GM23338 (cell line): ENCODE results near the gene SGCD. TPM values are rescaled to one million over a fixed set of nuclear protein-coding genes. Genes with fewer than 3 reads are reported as not detected.
A peak's percentile ranks its signal among the peaks of the same experiment; 100 is the strongest.

Experiments used
- ATAC-seq: fragments of 200-7000 bp; cut with Tn5 transposase; 3 replicates; pipeline ENCODE4 v1.9.1; 2020
- DNase-seq: peaks from one replicate; pipeline ENCODE4 v3.0.0-alpha.2; 2015; ENCODE audit warnings: low spot score
- H2AFZ ChIP-seq: fragments of 200-600 bp; sonication (generic); 2 replicates; pipeline ENCODE4 v1.8.0; 2016; ENCODE audit warnings: antibody characterized with exemption, mild to moderate bottlenecking, moderate library complexity
- H3F3A ChIP-seq: fragments of 200-600 bp; sonication (generic); replicated peaks from 2 replicates; pipeline ENCODE4 v1.8.0; 2017; ENCODE audit warnings: antibody characterized with exemption, mixed run types, low read depth
- H3K27ac ChIP-seq: fragments of 200-600 bp; sonication (generic); 2 replicates; pipeline ENCODE4 v1.6.1; 2016; ENCODE audit warnings: low read depth
- H3K27me3 ChIP-seq: fragments of 200-600 bp; sonication (generic); 2 replicates; pipeline ENCODE4 v1.8.0; 2016; ENCODE audit warnings: mild to moderate bottlenecking, mixed run types, moderate library complexity; ENCODE audit not compliant: insufficient read depth
- H3K36me3 ChIP-seq: fragments of 200-600 bp; sonication (generic); 2 replicates; pipeline ENCODE4 v1.8.0; 2016; ENCODE audit warnings: mild to moderate bottlenecking; ENCODE audit not compliant: insufficient read depth
- H3K4me1 ChIP-seq: fragments of 200-600 bp; sonication (generic); 2 replicates; pipeline ENCODE4 v1.8.0; 2016; ENCODE audit warnings: mild to moderate bottlenecking, moderate library complexity; ENCODE audit not compliant: insufficient read depth
- H3K4me2 ChIP-seq: fragments of 200-600 bp; sonication (generic); 2 replicates; pipeline ENCODE4 v1.7.1; 2017; ENCODE audit warnings: mixed run types
- H3K4me3 ChIP-seq: fragments of 200-600 bp; sonication (generic); 2 replicates; pipeline ENCODE4 v1.6.1; 2016; ENCODE audit warnings: mixed run types
- H3K79me2 ChIP-seq: fragments of 200-600 bp; sonication (generic); replicated peaks from 2 replicates; pipeline ENCODE4 v1.8.0; 2017; ENCODE audit warnings: mild to moderate bottlenecking; ENCODE audit not compliant: insufficient read depth
- H3K9me2 ChIP-seq: fragments of 200-600 bp; sonication (generic); 2 replicates; pipeline ENCODE4 v1.8.0; 2017; ENCODE audit not compliant: insufficient read depth
- H4K20me1 ChIP-seq: fragments of 200-600 bp; sonication (generic); replicated peaks from 2 replicates; pipeline ENCODE4 v1.8.0; 2017; ENCODE audit warnings: mild to moderate bottlenecking; ENCODE audit not compliant: insufficient read depth
- H3K27ac Mint-ChIP-seq: 2 replicates; pipeline ENCODE4 v1.8.0; 2020; ENCODE audit warnings: inconsistent platforms, mild to moderate bottlenecking, moderate library complexity, mixed read lengths
- H3K27me3 Mint-ChIP-seq: 3 replicates; pipeline ENCODE4 v1.8.0; 2022; ENCODE audit warnings: low read depth, mild to moderate bottlenecking, moderate library complexity, mixed read lengths, inconsistent platforms; ENCODE audit not compliant: insufficient read depth, poor library complexity
- H3K36me3 Mint-ChIP-seq: 3 replicates; pipeline ENCODE4 v1.8.0; 2021; ENCODE audit warnings: low read depth, mild to moderate bottlenecking, inconsistent platforms, moderate library complexity, mixed read lengths
- H3K4me1 Mint-ChIP-seq: 3 replicates; pipeline ENCODE4 v1.8.0; 2020; ENCODE audit warnings: mild to moderate bottlenecking, inconsistent platforms, mixed read lengths
- H3K4me3 Mint-ChIP-seq: 3 replicates; pipeline ENCODE4 v1.8.0; 2021; ENCODE audit warnings: moderate library complexity, mild to moderate bottlenecking, inconsistent platforms, mixed read lengths
- H3K9me3 Mint-ChIP-seq: 3 replicates; pipeline ENCODE4 v1.8.0; 2020; ENCODE audit warnings: moderate library complexity, mild to moderate bottlenecking, inconsistent platforms, mixed read lengths
- CREB1 ChIP-seq: fragments of 250-450 bp; sonication (Bioruptor Pico); IDR thresholded peaks from 2 replicates; pipeline ENCODE4 v1.5.0; 2020; ENCODE audit warnings: low read depth, mild to moderate bottlenecking, moderate library complexity
- EZH2phosphoT487 ChIP-seq: fragments of 200-600 bp; sonication (generic); IDR thresholded peaks from one replicate; pipeline ENCODE4 v1.8.1; 2018; ENCODE audit warnings: antibody characterized with exemption; ENCODE audit not compliant: unreplicated experiment
- NANOG ChIP-seq: IDR thresholded peaks from 2 replicates; pipeline ENCODE4 v1.6.1; 2016; ENCODE audit warnings: antibody characterized with exemption, borderline replicate concordance
- POLR2AphosphoS5 ChIP-seq: IDR thresholded peaks from 2 replicates; pipeline ENCODE4 v1.6.1; 2016; ENCODE audit warnings: antibody characterized with exemption, low read depth
- ZNF114 ChIP-seq: fragments of 250-450 bp; sonication (Bioruptor Pico); IDR thresholded peaks from 2 replicates; pipeline ENCODE4 v1.5.0; 2020; ENCODE audit warnings: mild to moderate bottlenecking, moderate library complexity
- ZNF331 ChIP-seq: fragments of 250-450 bp; sonication (Bioruptor Pico); IDR thresholded peaks from 2 replicates; pipeline ENCODE4 v1.5.0; 2020; ENCODE audit warnings: low read depth, mild to moderate bottlenecking, moderate library complexity
- polyA plus RNA-seq: library from polyadenylated mRNA; unstranded; fragments of >200 nt; fragmentation: Nextera tagmentation; extraction: Ambion mirVana; gene quantifications from 2 replicates; pipeline ENCODE4 v1.2.1, GENCODE V29; 2016
- total RNA-seq: library from RNA; depleted of rRNA; stranded (reverse); fragments of >200 nt; shearing (Covaris generic); gene quantifications from 2 replicates; pipeline ENCODE4 v1.2.3, GENCODE V29; 2014
- TF ChIP-seq, protein P1 (sequence below): fragments of 250-450 bp; sonication (Bioruptor Pico); IDR thresholded peaks from 2 replicates; pipeline ENCODE4 v1.5.0; 2020; ENCODE audit warnings: mild to moderate bottlenecking, moderate library complexity
- TF ChIP-seq, protein P2 (sequence below), 2 experiments: fragments of 200-600 bp in 1 of 2; sonication (generic) in 1 of 2; conservative IDR thresholded peaks; 2 replicates each; pipeline versions ENCODE4 v1.5.1 to v1.6.1; 2016 to 2017; ENCODE audit warnings: antibody characterized with exemption in 2 of 2, low read depth in 2 of 2, mild to moderate bottlenecking in 2 of 2, moderate library complexity in 1 of 2

Gene SGCD
- total and polyA plus RNA-seq, 2 experiments from 2014 or later, result 0.03 to 0.05 TPM

DNA sequence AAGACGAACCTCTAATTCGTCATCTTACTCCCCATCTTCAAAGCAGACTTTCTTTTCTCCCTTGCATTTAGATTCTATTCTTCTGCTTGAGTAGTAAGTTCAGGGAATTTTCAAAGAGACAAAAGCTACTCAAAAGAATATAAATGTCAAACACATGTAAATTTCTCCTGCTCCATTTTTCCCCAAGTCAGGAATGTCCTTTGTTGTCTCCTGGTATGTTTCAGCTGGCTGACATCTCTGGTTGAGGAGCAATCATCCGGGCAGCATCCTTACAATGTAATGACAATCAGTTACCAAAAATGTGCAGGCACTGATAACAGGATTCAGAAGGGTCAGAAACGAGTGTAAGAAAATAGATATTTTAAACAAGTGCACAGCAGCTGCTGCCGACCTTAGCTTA, 475.5 kb downstream of the SGCD start:
- Mint-ChIP-seq H3K4me3 (no peak overlapping the region; the same call in 2 of the 3 replicates), H3K27ac (peak overlapping the region; percentile 3; the same call in 1 of the 2 replicates), H3K9me3 (peaks cover 33% of the 10 kb centered on the region), H3K27me3 (no peaks in the 10 kb centered on the region), H3K36me3 (peaks cover 35% of the 10 kb centered on the region), H3K4me1 (peaks cover 65% of the 10 kb centered on the region)
- peak; percentile 76 for ATAC-seq
- H3K4me3 ChIP-seq, result no peak overlapping the region
- peaks cover 54% of the 10 kb centered on the region for H3K4me1 ChIP-seq
- H3F3A ChIP-seq, result peaks cover 7% of the 10 kb centered on the region; the same call in 1 of the 2 replicates
- H3K9me2 ChIP-seq, result no peaks in the 10 kb centered on the region
- DNase-seq, result peak; percentile 83
- peak overlapping the region; percentile 96 for H3K27ac ChIP-seq
- H3K4me2 ChIP-seq, result peak overlapping the region; percentile 2
- no peaks in the 10 kb centered on the region for H3K27me3 ChIP-seq
- TF ChIP-seq POLR2AphosphoS5 (no peak), NANOG (peak; percentile 80)
- TF ChIP-seq, protein P1, sequence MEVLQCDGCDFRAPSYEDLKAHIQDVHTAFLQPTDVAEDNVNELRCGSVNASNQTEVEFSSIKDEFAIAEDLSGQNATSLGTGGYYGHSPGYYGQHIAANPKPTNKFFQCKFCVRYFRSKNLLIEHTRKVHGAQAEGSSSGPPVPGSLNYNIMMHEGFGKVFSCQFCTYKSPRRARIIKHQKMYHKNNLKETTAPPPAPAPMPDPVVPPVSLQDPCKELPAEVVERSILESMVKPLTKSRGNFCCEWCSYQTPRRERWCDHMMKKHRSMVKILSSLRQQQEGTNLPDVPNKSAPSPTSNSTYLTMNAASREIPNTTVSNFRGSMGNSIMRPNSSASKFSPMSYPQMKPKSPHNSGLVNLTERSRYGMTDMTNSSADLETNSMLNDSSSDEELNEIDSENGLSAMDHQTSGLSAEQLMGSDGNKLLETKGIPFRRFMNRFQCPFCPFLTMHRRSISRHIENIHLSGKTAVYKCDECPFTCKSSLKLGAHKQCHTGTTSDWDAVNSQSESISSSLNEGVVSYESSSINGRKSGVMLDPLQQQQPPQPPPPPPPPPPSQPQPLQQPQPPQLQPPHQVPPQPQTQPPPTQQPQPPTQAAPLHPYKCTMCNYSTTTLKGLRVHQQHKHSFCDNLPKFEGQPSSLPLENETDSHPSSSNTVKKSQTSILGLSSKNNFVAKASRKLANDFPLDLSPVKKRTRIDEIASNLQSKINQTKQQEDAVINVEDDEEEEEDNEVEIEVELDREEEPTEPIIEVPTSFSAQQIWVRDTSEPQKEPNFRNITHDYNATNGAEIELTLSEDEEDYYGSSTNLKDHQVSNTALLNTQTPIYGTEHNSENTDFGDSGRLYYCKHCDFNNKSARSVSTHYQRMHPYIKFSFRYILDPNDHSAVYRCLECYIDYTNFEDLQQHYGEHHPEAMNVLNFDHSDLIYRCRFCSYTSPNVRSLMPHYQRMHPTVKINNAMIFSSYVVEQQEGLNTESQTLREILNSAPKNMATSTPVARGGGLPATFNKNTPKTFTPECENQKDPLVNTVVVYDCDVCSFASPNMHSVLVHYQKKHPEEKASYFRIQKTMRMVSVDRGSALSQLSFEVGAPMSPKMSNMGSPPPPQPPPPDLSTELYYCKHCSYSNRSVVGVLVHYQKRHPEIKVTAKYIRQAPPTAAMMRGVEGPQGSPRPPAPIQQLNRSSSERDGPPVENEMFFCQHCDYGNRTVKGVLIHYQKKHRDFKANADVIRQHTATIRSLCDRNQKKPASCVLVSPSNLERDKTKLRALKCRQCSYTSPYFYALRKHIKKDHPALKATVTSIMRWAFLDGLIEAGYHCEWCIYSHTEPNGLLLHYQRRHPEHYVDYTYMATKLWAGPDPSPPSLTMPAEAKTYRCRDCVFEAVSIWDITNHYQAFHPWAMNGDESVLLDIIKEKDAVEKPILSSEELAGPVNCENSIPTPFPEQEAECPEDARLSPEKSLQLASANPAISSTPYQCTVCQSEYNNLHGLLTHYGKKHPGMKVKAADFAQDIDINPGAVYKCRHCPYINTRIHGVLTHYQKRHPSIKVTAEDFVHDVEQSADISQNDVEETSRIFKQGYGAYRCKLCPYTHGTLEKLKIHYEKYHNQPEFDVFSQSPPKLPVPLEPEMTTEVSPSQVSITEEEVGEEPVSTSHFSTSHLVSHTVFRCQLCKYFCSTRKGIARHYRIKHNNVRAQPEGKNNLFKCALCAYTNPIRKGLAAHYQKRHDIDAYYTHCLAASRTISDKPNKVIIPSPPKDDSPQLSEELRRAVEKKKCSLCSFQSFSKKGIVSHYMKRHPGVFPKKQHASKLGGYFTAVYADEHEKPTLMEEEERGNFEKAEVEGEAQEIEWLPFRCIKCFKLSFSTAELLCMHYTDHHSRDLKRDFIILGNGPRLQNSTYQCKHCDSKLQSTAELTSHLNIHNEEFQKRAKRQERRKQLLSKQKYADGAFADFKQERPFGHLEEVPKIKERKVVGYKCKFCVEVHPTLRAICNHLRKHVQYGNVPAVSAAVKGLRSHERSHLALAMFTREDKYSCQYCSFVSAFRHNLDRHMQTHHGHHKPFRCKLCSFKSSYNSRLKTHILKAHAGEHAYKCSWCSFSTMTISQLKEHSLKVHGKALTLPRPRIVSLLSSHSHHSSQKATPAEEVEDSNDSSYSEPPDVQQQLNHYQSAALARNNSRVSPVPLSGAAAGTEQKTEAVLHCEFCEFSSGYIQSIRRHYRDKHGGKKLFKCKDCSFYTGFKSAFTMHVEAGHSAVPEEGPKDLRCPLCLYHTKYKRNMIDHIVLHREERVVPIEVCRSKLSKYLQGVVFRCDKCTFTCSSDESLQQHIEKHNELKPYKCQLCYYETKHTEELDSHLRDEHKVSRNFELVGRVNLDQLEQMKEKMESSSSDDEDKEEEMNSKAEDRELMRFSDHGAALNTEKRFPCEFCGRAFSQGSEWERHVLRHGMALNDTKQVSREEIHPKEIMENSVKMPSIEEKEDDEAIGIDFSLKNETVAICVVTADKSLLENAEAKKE, result peak; percentile 91
- no peaks in the 10 kb centered on the region for H4K20me1 ChIP-seq
- H3K36me3 ChIP-seq, result no peaks in the 10 kb centered on the region
- H2AFZ ChIP-seq, result no peak overlapping the region
- H3K79me2 ChIP-seq, result no peaks in the 10 kb centered on the region

DNA sequence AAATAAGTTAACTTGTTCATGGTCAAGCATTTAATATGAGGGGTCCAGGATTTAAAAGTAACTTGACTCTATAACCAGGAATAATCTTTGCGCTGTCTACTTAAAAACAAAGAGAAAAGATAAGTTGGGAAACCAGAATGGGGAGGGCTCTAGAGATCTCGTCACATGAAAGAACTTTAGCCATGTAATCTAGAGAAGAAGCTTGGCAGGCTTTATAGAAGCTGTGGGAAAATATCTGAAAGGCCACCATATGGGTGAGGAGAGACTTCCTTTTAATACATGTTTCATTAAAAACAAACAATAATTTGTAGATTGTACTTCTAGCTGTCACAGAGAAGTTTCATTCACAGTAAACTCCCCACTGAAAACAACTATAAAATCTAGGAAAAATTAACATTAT, 476.4 kb downstream of the SGCD start:
- Histone ChIP-seq H3F3A (peaks cover 7% of the 10 kb centered on the region; the same call in 1 of the 2 replicates), H3K9me2 (no peaks in the 10 kb centered on the region), H3K4me3 (no peak overlapping the region), H3K4me2 (peak overlapping the region; percentile 2; the same call in 1 of the 2 replicates), H3K27ac (peak overlapping the region; percentile 89), H3K27me3 (no peaks in the 10 kb centered on the region), H2AFZ (no peak overlapping the region), H3K4me1 (peaks cover 49% of the 10 kb centered on the region), H4K20me1 (no peaks in the 10 kb centered on the region), H3K79me2 (no peaks in the 10 kb centered on the region), H3K36me3 (no peaks in the 10 kb centered on the region)
- no peak overlapping the region for H3K4me3 Mint-ChIP-seq
- H3K4me1 Mint-ChIP-seq, result peaks cover 58% of the 10 kb centered on the region
- H3K9me3 Mint-ChIP-seq, result peaks cover 37% of the 10 kb centered on the region
- peak overlapping the region; percentile 33; the same call in 1 of the 2 replicates for H3K27ac Mint-ChIP-seq
- DNase-seq (no peak), ATAC-seq (no peak)
- H3K27me3 Mint-ChIP-seq, result no peaks in the 10 kb centered on the region
- peaks cover 36% of the 10 kb centered on the region for H3K36me3 Mint-ChIP-seq
- TF ChIP-seq EZH2phosphoT487 (no peak), ZNF114 (CRISPR knock-in tag) (no peak), CREB1 (CRISPR knock-in tag) (no peak), ZNF331 (CRISPR knock-in tag) (no peak)
- TF ChIP-seq, protein P2, sequence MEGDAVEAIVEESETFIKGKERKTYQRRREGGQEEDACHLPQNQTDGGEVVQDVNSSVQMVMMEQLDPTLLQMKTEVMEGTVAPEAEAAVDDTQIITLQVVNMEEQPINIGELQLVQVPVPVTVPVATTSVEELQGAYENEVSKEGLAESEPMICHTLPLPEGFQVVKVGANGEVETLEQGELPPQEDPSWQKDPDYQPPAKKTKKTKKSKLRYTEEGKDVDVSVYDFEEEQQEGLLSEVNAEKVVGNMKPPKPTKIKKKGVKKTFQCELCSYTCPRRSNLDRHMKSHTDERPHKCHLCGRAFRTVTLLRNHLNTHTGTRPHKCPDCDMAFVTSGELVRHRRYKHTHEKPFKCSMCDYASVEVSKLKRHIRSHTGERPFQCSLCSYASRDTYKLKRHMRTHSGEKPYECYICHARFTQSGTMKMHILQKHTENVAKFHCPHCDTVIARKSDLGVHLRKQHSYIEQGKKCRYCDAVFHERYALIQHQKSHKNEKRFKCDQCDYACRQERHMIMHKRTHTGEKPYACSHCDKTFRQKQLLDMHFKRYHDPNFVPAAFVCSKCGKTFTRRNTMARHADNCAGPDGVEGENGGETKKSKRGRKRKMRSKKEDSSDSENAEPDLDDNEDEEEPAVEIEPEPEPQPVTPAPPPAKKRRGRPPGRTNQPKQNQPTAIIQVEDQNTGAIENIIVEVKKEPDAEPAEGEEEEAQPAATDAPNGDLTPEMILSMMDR (conservative IDR thresholded peaks at IDR 0.05; ENCODE audit: low read depth in 2 of 2), result no peak
